Fibroblast of pulmonary artery (primary cell): Measurements from ENCODE around the gene WBP11.
A peak's percentile ranks its signal among the peaks of the same experiment; 100 is the strongest.

Experiments
- DNase-seq: peaks from one replicate; pipeline ENCODE4 v3.0.0-alpha.2; 2010; ENCODE audit warnings: low read depth
- H3K4me3 ChIP-seq: replicated peaks from 2 replicates; pipeline ENCODE4 v1.5.1; 2011; ENCODE audit warnings: low read depth, mild to moderate bottlenecking, control low read depth, low read length, moderate library complexity
- CTCF ChIP-seq: IDR thresholded peaks from 2 replicates; pipeline ENCODE4 v1.5.1; 2011; ENCODE audit warnings: mild to moderate bottlenecking, control low read depth, low read length, inconsistent platforms; ENCODE audit errors: missing control alignments

WBP11 gene

DNA sequence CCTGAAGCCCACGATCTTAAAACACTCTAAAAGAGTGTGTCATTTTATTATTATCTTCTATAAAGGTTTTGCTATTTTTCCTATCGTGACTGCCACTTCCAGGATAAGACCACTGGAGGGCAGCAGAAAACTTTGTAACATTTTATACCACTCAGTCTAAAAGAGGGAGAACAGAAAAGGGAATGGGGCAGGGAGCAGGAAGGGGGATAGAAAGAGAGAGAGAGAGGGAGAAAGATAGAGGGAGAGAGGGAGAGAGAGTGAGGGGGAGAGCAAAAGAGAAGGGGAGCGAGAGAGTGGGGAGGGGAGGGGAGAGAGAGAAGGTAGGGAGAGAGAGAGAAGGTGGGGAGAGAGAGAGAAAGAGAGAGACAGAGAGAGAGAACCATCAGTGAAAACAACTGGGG is 42.1 kb upstream of the WBP11 start:
- TF ChIP-seq CTCF: peak; percentile 75
- no peak overlapping the region for H3K4me3 ChIP-seq
- DNase-seq: peak; percentile 82

DNA sequence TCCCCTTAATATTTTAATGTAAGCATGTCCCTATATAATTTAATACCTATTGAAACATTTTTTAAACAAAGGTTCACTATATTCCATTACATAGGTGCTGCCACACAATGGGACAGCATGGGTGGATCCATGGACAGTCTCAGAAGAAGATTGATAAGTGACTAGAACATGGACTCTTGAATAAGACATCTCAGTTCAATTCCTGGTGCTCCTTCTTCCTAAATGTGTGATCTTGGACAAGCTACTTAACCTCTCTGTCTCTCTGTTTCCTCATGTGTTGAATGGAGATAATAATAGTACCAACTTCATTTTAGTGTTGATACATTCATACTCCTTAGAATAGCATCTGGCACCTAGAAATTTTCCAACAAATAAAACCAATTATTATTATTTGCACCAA is 41.1 kb upstream of the WBP11 start:
- no peak overlapping the region for H3K4me3 ChIP-seq
- DNase-seq: no peak
- TF ChIP-seq CTCF: no peak

GRCh38 chr12:14843425-14843887 is 40.2 kb upstream of the WBP11 start, which contains the start of gene ART4:
TSS of gene ART4 (minus strand) at chr12:14843526. CDS start at chr12:14843113, 413 bp downstream.
- no peak for TF ChIP-seq CTCF
- DNase-seq: peak; percentile 55
- H3K4me3 ChIP-seq: peak within 1 kb of the TSS; percentile 38

- DNase-seq: no peak
- TF ChIP-seq CTCF: no peak
- peak overlapping the region; percentile 38 for H3K4me3 ChIP-seq
Observed at GRCh38 chr12:14842315-14842714, 39.0 kb upstream of the WBP11 start.

GRCh38 chr12:14841761-14842160 is 38.5 kb upstream of the WBP11 start:
- peak overlapping the region; percentile 38 for H3K4me3 ChIP-seq
- TF ChIP-seq CTCF: no peak

DNA sequence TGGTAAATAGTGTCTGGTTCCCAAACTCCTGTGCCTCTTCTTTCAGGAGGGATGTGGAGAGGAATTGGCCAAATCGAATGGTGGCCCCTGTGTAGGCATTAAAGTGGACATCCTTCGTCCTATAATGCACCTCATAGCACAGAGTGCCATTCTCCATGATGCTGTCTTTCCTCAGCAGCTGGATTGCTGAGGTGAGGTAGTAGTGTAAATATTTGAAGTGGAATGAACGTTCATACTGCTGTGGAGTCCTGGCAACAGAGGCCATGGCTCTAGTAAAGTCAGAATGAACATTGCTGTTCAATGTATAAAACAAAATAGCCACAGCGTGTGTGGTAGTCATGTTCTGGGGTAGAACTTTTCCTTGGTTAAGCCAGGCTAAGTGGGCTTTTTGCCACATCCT is 37.3 kb upstream of the WBP11 start:
- H3K4me3 ChIP-seq: no peak overlapping the region
- DNase-seq: no peak
- no peak for TF ChIP-seq CTCF

More at GRCh38 chr12:14841761-14842160, 38.5 kb upstream of the WBP11 start:
- DNase-seq: peak; percentile 83

DNA sequence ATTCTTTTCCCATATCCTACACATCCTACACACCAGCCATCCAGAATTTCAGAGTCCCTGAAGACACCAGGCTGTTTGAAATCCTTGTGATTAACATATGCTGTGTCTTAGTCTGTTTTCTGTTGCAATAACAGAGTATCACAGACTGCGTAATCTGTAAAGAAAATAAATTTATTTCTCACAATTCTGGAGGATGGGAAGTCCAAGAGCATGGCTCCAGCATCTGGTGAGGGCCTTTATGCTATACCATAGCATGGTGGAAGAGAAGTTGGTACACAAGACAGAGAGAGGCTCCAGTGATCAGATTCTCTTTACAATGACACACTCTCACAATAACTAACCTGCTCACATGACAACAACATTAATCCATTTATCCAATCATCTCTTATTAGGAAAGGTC is 36.0 kb upstream of the WBP11 start:
- no peak for TF ChIP-seq CTCF
- no peak overlapping the region for H3K4me3 ChIP-seq
- no peak for DNase-seq
